Measurements from ENCODE around the gene AGAP3.

AGAP3 gene

DNA sequence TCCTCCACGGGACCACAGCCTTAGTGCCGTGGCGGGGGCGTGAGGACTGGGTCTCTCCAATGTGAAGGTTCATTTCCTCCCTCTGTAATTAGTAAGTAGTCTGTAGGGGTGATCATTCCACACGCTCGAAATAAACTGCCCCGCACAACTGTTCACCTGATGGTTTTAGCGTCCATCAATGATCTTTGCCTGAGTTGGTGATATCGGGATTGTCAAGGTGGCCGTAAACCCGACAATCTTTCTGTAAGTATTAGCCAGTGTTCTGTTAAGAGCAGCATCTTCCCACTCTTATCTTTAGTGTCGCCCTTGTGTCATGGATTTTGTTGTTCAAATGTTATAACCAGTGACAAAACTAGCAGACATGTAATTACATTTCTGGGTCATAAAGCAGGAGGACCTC is 17.7 kb downstream of the AGAP3 start:
- no peaks in the 10 kb centered on the region for H3K9me3 ChIP-seq (ENCODE audit: severe bottlenecking)
- TF ChIP-seq, protein P1, sequence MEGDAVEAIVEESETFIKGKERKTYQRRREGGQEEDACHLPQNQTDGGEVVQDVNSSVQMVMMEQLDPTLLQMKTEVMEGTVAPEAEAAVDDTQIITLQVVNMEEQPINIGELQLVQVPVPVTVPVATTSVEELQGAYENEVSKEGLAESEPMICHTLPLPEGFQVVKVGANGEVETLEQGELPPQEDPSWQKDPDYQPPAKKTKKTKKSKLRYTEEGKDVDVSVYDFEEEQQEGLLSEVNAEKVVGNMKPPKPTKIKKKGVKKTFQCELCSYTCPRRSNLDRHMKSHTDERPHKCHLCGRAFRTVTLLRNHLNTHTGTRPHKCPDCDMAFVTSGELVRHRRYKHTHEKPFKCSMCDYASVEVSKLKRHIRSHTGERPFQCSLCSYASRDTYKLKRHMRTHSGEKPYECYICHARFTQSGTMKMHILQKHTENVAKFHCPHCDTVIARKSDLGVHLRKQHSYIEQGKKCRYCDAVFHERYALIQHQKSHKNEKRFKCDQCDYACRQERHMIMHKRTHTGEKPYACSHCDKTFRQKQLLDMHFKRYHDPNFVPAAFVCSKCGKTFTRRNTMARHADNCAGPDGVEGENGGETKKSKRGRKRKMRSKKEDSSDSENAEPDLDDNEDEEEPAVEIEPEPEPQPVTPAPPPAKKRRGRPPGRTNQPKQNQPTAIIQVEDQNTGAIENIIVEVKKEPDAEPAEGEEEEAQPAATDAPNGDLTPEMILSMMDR (IDR thresholded peaks at IDR 0.05; ENCODE audit: low read depth, low read length), result no peak
- H3K4me3 ChIP-seq (ENCODE audit: low read depth, low read length), result no peak overlapping the region
- H3K27me3 ChIP-seq (ENCODE audit: insufficient read depth, low read depth, severe bottlenecking), result no peaks in the 10 kb centered on the region
- H3K27ac ChIP-seq, result no peak overlapping the region
- peaks cover 25% of the 10 kb centered on the region for H3K36me3 ChIP-seq
- DNase-seq, result no peak

DNA sequence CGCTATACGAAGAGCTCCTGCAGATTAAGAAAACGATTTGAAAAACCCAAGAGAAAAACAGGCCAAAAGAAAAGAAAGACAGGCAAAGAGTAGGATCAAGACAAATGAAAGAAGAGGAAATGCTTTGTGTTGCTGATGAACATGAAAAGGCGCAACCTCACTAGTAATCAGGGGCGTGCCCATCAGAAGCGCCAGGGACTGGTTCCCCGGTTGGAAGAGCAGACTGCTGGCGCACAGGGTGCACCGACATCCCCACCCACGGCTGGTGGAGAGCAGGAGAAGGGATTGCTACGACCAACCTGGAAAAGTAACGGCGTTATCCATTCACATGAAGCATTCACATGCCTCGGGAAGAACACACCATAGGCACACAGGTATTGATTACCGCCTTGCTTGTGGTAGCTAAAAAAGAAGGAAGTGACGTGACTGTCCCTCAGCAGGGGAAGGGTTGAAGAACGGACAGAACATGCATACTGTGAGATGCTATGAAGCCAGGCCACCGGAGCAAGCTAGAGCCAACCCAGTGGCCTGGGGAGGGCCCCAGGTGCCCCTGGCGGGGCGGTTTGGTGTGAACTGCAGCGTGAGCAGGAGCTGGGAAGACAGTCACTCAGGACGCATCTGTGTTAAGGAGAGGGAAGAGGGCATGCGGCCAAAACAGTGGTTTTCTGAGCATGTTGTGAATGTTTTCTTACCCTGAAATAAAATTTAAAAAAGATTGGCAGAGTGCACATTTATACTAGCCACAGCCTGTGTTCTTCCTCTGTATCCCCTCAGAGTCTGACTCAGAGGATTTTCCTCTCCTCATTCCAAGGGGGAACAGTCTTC is 18.3 kb downstream of the AGAP3 start:
- peaks cover 25% of the 10 kb centered on the region for H3K36me3 ChIP-seq
- TF ChIP-seq, protein P1 (IDR thresholded peaks at IDR 0.05; ENCODE audit: low read depth, low read length), result no peak
- no peak overlapping the region for H3K27ac ChIP-seq
- DNase-seq, result no peak
- H3K27me3 ChIP-seq (ENCODE audit: insufficient read depth, low read depth, severe bottlenecking), result no peaks in the 10 kb centered on the region
- no peaks in the 10 kb centered on the region for H3K9me3 ChIP-seq (ENCODE audit: severe bottlenecking)
- H3K4me3 ChIP-seq (ENCODE audit: low read depth, low read length), result no peak overlapping the region

DNA sequence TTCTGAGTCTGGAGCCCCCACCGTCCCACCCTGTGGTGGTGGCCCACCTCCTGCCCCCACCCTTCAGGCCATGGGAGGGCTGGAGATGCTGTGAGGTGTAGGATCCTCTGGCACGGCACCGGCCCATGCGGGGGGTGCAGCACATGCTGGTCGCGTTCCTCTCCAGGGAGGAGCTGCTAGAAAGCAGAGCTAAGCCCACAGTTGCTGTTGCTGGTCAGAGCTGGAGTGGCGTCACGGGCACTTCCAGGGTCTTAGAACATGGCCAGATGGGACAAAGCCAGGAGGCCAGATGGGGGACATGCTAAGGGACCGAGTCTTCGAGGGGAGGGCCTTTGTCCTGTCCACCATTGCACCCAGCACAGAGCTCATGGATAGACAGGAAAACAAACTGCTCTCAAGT is 21.6 kb downstream of the AGAP3 start:
- Histone ChIP-seq H3K4me3 (ENCODE audit: low read depth, low read length) (no peak overlapping the region), H3K27ac (peak overlapping the region; percentile 64), H3K27me3 (ENCODE audit: insufficient read depth, low read depth, severe bottlenecking) (no peaks in the 10 kb centered on the region), H3K9me3 (ENCODE audit: severe bottlenecking) (no peaks in the 10 kb centered on the region), H3K36me3 (peaks cover 23% of the 10 kb centered on the region)
- DNase-seq, result peak; percentile 79
- TF ChIP-seq, protein P1 (IDR thresholded peaks at IDR 0.05; ENCODE audit: low read depth, low read length), result no peak

DNA sequence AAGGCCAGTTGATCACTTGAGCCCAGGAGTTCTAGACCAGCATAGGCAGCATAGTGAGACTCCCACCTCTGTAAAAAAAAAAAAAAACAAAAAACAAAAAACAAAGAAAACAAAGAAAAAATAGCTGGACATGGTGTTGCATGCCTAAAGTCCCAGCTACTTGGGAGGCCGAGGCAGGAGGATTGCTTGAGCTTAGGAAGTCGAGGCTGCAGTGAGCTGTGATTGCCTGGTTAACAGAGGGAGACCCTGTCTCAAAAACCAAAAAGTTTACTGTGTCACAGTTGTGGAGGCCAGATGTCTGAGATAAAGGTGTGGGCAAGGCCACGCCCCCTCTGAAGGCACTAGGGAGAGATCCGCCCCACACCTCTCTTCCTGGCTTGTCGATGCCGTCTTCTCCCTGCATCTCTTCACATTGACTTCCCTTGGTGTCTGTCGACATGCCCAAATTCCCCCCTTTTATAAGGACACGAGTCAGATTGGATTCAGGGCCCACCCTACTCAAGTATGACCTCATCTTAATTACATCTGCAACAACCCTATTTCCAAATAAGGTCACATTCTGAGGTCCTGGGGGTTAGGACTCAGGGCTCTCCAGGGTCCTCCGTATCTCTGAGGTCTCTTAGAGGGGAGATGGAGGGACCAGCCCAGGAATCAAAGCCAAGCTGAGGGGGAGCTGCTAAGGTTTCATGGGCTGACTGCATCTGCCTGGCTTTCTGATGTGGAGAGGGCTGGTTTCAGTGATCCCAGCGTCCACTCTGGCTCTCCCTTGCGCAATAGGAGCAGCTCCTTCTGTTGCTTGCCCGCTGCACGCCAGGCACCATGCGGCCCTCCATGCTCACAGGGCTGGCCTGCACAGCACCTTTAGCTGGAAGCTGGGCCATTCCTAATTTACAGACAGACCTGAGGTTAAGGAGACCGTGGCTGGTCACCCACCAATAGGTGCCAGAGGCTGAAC is 23.1 kb downstream of the AGAP3 start:
- no peaks in the 10 kb centered on the region for H3K9me3 ChIP-seq (ENCODE audit: severe bottlenecking)
- no peak for DNase-seq
- no peak overlapping the region for H3K27ac ChIP-seq
- H3K4me3 ChIP-seq (ENCODE audit: low read depth, low read length), result no peak overlapping the region
- TF ChIP-seq, protein P1 (IDR thresholded peaks at IDR 0.05; ENCODE audit: low read depth, low read length), result no peak
- H3K36me3 ChIP-seq, result peaks cover 26% of the 10 kb centered on the region
- H3K27me3 ChIP-seq (ENCODE audit: insufficient read depth, low read depth, severe bottlenecking), result no peaks in the 10 kb centered on the region

DNA sequence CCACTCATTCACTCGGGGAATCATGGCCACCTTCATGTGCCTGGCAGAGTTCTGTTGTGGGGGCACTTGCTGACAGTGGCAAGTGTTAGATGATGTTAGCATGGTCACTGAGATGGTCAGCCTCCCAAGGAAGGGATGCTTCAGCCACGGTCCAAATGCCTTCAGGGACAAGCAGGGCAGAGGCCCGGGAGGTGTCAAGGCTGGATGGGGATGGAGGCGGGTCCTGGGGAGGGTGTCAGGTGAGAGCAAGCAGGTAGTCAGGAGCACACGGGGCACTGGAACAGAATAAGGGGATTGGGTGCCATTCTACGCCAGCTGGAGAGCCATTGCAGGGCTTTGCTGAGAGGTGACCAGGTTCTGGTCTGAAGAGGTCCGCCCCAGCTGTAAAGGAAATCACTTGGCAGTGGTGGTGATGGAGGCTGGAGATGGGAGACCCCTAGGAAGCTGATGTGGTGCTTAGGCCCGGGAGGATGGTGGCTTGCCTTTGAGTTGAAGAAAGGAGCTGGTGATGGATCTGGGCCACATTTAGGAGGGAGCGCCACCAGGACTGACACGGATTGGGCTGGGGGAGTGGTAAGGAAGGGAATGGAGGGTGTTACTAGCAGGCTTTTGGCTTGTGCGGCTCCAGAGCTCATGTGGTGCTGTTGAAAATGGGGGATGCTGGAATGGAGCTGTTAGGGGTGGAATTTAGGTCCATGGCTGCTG is 24.1 kb downstream of the AGAP3 start:
- Histone ChIP-seq H3K36me3 (peaks cover 20% of the 10 kb centered on the region), H3K27me3 (ENCODE audit: insufficient read depth, low read depth, severe bottlenecking) (no peaks in the 10 kb centered on the region), H3K27ac (no peak overlapping the region), H3K4me3 (ENCODE audit: low read depth, low read length) (no peak overlapping the region), H3K9me3 (ENCODE audit: severe bottlenecking) (no peaks in the 10 kb centered on the region)
- no peak for DNase-seq
- TF ChIP-seq, protein P1 (IDR thresholded peaks at IDR 0.05; ENCODE audit: low read depth, low read length), result no peak
